Hepatocyte (in vitro differentiated cells): ENCODE measurements around the gene AKAP13. TPM values are rescaled to one million over a fixed set of nuclear protein-coding genes. Genes with fewer than 3 reads are reported as not detected.
A peak's percentile ranks its signal among the peaks of the same experiment; 100 is the strongest.
"Not testable (repeated sequence)": the region's sequence is repeated elsewhere in the genome, so short reads cannot be mapped to it uniquely, and the experiment has no call there.

Experiments
- DNase-seq: peaks from one replicate; pipeline ENCODE4 v3.0.0-alpha.2; 2016; ENCODE audit warnings: low spot score
- H2AFZ ChIP-seq: fragments of 200-600 bp; sonication (generic); 2 replicates; pipeline ENCODE4 v1.6.0; 2016; ENCODE audit warnings: antibody characterized with exemption, mild to moderate bottlenecking
- H3K27ac ChIP-seq: fragments of 200-600 bp; sonication (generic); 2 replicates; pipeline ENCODE4 v1.5.1; 2016; ENCODE audit warnings: mild to moderate bottlenecking
- H3K27me3 ChIP-seq: fragments of 200-600 bp; sonication (generic); 2 replicates; pipeline ENCODE4 v1.6.1; 2016
- H3K36me3 ChIP-seq: fragments of 200-600 bp; sonication (generic); replicated peaks from 2 replicates; pipeline ENCODE4 v1.5.1; 2016; ENCODE audit warnings: low read depth; ENCODE audit not compliant: insufficient read depth
- H3K4me1 ChIP-seq: fragments of 200-600 bp; sonication (generic); 2 replicates; pipeline ENCODE4 v1.5.1; 2016; ENCODE audit warnings: mild to moderate bottlenecking, moderate library complexity; ENCODE audit not compliant: insufficient read depth
- H3K4me2 ChIP-seq: fragments of 200-600 bp; sonication (generic); 2 replicates; pipeline ENCODE4 v1.6.0; 2016
- H3K4me3 ChIP-seq: fragments of 200-600 bp; sonication (generic); 2 replicates; pipeline ENCODE4 v1.5.1; 2016; ENCODE audit warnings: mild to moderate bottlenecking
- H3K79me2 ChIP-seq: fragments of 200-600 bp; sonication (generic); 2 replicates; pipeline ENCODE4 v1.6.0; 2017; ENCODE audit warnings: mild to moderate bottlenecking
- H3K9me2 ChIP-seq: fragments of 200-600 bp; sonication (generic); replicated peaks from 2 replicates; pipeline ENCODE4 v1.6.0; 2017; ENCODE audit warnings: mild to moderate bottlenecking; ENCODE audit not compliant: insufficient read depth
- H3K9me3 ChIP-seq: fragments of 200-600 bp; sonication (generic); 2 replicates; pipeline ENCODE4 v1.5.1; 2016; ENCODE audit warnings: low read depth, mild to moderate bottlenecking
- H4K20me1 ChIP-seq: fragments of 200-600 bp; sonication (generic); 2 replicates; pipeline ENCODE4 v1.6.0; 2016; ENCODE audit warnings: mild to moderate bottlenecking; ENCODE audit not compliant: insufficient read depth, poor library complexity, severe bottlenecking
- EZH2 ChIP-seq: fragments of 200-600 bp; sonication (generic); IDR thresholded peaks from 2 replicates; pipeline ENCODE4 v1.6.1; 2016; ENCODE audit warnings: antibody characterized with exemption, mild to moderate bottlenecking, borderline replicate concordance
- EZH2phosphoT487 ChIP-seq: fragments of 200-600 bp; sonication (generic); IDR thresholded peaks from one replicate; pipeline ENCODE4 v1.6.1; 2018; ENCODE audit warnings: antibody characterized with exemption, mild to moderate bottlenecking, low read depth, moderate library complexity; ENCODE audit not compliant: unreplicated experiment, severe bottlenecking
- WGBS: methylation state at CpG from one replicate; pipeline ENCODE4 v1.1.6; 2016; ENCODE audit warnings: low lambda C conversion rate; ENCODE audit errors: missing lambda C conversion rate; 5-methylcytosine and 5-hydroxymethylcytosine counted together
- polyA plus RNA-seq: library from polyadenylated mRNA; unstranded; fragments of >200 nt; fragmentation: Nextera tagmentation; extraction: Ambion mirVana; gene quantifications from 2 replicates; pipeline ENCODE4 v1.2.1, GENCODE V29; 2016
- total RNA-seq: library from RNA; depleted of rRNA; stranded (reverse); fragments of >200 nt; gene quantifications from 2 replicates; pipeline ENCODE4 v1.2.3, GENCODE V29; 2014
- TF ChIP-seq, protein P1 (sequence below): fragments of 200-600 bp; sonication (generic); IDR thresholded peaks from 2 replicates; pipeline ENCODE4 v1.5.1; 2016; ENCODE audit warnings: antibody characterized with exemption, mild to moderate bottlenecking; ENCODE audit not compliant: poor library complexity

Gene AKAP13
- total and polyA plus RNA-seq, 2 experiments from 2014 or later = 55.6 to 80.9 TPM

DNA sequence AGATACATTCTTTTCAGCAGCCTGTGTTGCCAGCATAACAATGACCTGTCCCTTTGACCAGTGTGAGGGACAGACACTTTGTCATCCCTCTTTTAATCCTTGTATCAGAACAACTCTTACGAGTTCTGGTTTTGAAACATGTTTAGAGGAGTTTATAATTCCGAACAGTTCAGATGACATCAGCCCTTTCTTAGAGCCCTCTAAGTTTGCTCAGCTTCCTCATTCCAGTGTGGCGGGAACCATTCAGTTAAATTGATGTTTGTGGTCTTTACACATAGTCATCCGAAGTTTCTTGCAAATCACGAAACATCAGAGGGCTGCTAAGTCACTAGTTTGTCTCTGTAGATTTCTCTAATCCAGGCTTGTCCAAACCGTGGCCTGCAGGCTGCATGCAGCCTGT, 102.5 kb downstream of the AKAP13 start:
- no peaks in the 10 kb centered on the region for H3K9me2 ChIP-seq
- no peaks in the 10 kb centered on the region for H3K9me3 ChIP-seq
- H3K79me2 ChIP-seq = peaks cover 87% of the 10 kb centered on the region
- no peak for TF ChIP-seq EZH2phosphoT487
- TF ChIP-seq, protein P1, sequence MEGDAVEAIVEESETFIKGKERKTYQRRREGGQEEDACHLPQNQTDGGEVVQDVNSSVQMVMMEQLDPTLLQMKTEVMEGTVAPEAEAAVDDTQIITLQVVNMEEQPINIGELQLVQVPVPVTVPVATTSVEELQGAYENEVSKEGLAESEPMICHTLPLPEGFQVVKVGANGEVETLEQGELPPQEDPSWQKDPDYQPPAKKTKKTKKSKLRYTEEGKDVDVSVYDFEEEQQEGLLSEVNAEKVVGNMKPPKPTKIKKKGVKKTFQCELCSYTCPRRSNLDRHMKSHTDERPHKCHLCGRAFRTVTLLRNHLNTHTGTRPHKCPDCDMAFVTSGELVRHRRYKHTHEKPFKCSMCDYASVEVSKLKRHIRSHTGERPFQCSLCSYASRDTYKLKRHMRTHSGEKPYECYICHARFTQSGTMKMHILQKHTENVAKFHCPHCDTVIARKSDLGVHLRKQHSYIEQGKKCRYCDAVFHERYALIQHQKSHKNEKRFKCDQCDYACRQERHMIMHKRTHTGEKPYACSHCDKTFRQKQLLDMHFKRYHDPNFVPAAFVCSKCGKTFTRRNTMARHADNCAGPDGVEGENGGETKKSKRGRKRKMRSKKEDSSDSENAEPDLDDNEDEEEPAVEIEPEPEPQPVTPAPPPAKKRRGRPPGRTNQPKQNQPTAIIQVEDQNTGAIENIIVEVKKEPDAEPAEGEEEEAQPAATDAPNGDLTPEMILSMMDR = no peak
- no peak for TF ChIP-seq EZH2
- H3K36me3 ChIP-seq = no peaks in the 10 kb centered on the region
- H3K27ac ChIP-seq = peak overlapping the region; percentile 82
- WGBS = 26% methylated on average over 6 of the region's 6 CpGs
- peak; percentile 29 for DNase-seq
- no peak overlapping the region for H2AFZ ChIP-seq
- H4K20me1 ChIP-seq = peaks cover 22% of the 10 kb centered on the region
- H3K4me3 ChIP-seq = no peak overlapping the region
- H3K4me1 ChIP-seq = peaks cover 24% of the 10 kb centered on the region
- H3K4me2 ChIP-seq = peak overlapping the region; percentile 63
- H3K27me3 ChIP-seq = no peaks in the 10 kb centered on the region

DNA sequence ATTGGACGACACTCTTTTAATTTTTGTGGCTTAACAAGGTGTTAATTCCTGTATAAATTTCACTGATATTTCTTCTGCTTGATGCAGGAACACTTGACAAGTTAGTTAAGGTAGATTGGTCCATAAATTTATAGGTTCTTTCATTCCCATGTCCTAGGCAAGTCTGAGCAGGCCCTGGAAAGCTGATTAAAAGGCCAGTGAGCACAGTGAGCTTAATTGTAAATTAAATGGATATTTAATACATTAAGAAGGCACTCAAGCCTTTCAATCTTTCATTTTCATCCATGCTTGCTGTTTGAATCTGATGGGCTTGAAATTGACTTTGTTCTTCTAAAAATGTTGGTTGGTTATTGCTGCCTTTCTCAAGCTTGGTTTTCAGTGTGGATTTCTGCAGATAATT, 103.6 kb downstream of the AKAP13 start:
- not testable (repeated sequence) for H3K27ac ChIP-seq
- H3K4me1 ChIP-seq = peaks cover 22% of the 10 kb centered on the region

DNA sequence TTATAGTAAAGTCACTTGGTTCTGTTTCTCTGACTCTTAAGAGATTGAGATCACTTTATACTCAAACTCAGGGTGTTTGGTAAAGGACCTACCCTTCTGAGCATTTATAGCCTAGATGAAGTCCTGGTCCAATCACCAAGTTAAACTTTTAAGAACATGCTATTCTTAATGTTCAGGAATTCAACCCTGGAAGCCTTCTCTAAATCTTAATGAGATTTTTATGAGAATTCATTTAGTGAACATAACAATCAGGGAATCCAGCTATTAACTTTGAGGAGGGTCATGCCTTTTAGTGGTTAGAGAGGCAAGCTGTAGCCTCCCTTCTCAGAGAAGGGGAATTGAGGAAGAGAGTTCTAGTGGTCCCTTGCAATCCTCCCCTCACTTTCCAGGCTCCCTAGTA, 104.5 kb downstream of the AKAP13 start:
- peaks cover 85% of the 10 kb centered on the region for H3K79me2 ChIP-seq

More for the DNA sequence above, 103.6 kb downstream of the AKAP13 start:
- not testable (repeated sequence) for H3K27me3 ChIP-seq, H3K4me3 ChIP-seq, DNase-seq, H3K9me3 ChIP-seq, H3K9me2 ChIP-seq, H2AFZ ChIP-seq, H3K36me3 ChIP-seq, H3K4me2 ChIP-seq
- H4K20me1 ChIP-seq = peaks cover 13% of the 10 kb centered on the region
- WGBS = 86% methylated on average over 1 of the region's 1 CpG
- peaks cover 85% of the 10 kb centered on the region for H3K79me2 ChIP-seq

DNA sequence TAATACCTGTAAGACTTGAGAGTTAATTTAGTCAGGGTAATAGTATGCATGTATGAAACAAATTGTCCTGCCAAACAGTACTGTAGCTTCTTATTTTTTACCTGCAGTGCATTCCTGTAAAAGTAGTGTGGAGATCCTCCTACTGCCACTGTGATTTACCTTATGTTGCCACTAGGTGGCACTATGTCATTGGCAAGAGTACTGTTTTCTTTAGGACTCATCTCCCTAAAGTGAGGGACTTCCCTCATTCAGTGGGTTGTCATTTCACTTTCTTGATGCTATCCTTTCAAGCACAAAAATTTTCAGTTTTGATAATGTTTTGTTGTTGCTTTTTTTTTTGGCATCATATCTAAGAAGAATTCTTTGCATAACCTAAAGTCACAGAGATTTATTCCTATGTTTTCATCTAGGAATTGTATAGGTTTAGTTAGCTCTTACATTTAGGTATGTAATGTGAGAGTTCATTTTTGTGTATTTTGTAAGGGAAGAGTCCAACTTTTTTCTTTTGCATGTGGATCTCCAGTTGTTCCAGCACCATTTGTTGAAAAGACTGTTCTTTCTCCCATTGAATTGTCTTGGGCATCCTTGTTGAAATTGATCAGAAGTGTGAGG, 105.7 kb downstream of the AKAP13 start:
- no peak for TF ChIP-seq EZH2
- TF ChIP-seq, protein P1 = peak; percentile 70
- TF ChIP-seq EZH2phosphoT487 = no peak
- H3K27me3 ChIP-seq = no peaks in the 10 kb centered on the region

More for the DNA sequence above, 104.5 kb downstream of the AKAP13 start:
- not testable (repeated sequence) for H3K4me2 ChIP-seq, H3K4me3 ChIP-seq, H3K36me3 ChIP-seq, H3K27ac ChIP-seq, H3K9me2 ChIP-seq, H3K9me3 ChIP-seq, DNase-seq, H2AFZ ChIP-seq, H3K27me3 ChIP-seq
- H3K4me1 ChIP-seq = peaks cover 19% of the 10 kb centered on the region
- peaks cover 13% of the 10 kb centered on the region for H4K20me1 ChIP-seq

DNA sequence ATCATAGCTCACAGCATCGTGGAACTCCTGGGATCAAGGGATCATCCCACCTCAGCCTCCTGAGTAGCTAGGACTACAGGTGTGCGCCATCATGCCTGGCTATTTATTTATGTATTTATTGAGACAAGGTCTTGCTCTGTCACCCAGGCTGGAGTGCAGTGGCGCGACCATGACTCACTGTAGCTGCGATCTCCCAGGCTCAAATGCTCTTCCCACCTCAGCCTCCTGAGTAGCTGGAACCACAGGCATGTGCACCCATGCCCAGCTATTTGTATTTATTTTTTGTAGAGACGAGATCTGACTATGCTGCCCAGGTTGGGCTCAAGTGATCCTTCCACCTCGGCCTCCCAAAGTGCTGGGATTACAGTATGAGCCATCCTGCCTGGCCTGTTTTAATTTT, 107.4 kb downstream of the AKAP13 start:
- H3K9me3 ChIP-seq, H3K36me3 ChIP-seq, H3K4me3 ChIP-seq, DNase-seq, H3K9me2 ChIP-seq, H3K27ac ChIP-seq, H2AFZ ChIP-seq, H3K4me2 ChIP-seq, H3K27me3 ChIP-seq: not testable (repeated sequence)
- peaks cover 13% of the 10 kb centered on the region for H4K20me1 ChIP-seq
- H3K4me1 ChIP-seq = peaks cover 11% of the 10 kb centered on the region
- peaks cover 84% of the 10 kb centered on the region for H3K79me2 ChIP-seq
- WGBS = 91% methylated on average over 7 of the region's 7 CpGs

More for the DNA sequence above, 105.7 kb downstream of the AKAP13 start:
- H3K36me3 ChIP-seq = no peaks in the 10 kb centered on the region
- H4K20me1 ChIP-seq = peaks cover 13% of the 10 kb centered on the region
- no peak overlapping the region for H3K27ac ChIP-seq
- no peaks in the 10 kb centered on the region for H3K9me3 ChIP-seq
- no peak overlapping the region for H3K4me2 ChIP-seq
- no peak overlapping the region for H2AFZ ChIP-seq
- DNase-seq = peak; percentile 86
- peaks cover 16% of the 10 kb centered on the region for H3K4me1 ChIP-seq
- H3K9me2 ChIP-seq = no peaks in the 10 kb centered on the region
- H3K79me2 ChIP-seq = peaks cover 85% of the 10 kb centered on the region
- H3K4me3 ChIP-seq = no peak overlapping the region
